Activated T-cell treated with anti-CD3 and anti-CD28 coated beads, Interleukin-2, amount 50 U/mL, for 72 hours (primary cell): ENCODE data around the gene CASP14. TPM values are rescaled to one million over a fixed set of nuclear protein-coding genes. Genes with fewer than 3 reads are reported as not detected.

Experiments
- total RNA-seq, 2 donors: library from RNA; stranded (reverse); gene quantifications; one replicate each; pipeline ENCODE4 v1.2.3, GENCODE V29; 2022

The CASP14 gene
- total RNA-seq, 2 donors from 2014 or later: not detected

Other genes starting within 250 kb of the CASP14 start
- not detected for gene OR7A5, start 214.3 kb upstream of the CASP14 start, total RNA-seq
- not detected for gene OR7C1, start 214.3 kb upstream of the CASP14 start, total RNA-seq
- not detected for gene OR7A10, start 200.6 kb upstream of the CASP14 start, total RNA-seq
- not detected for gene OR7A17, start 163.3 kb upstream of the CASP14 start, total RNA-seq
- gene OR7C2, start 108.0 kb upstream of the CASP14 start, total RNA-seq: not detected
- gene SLC1A6, start 69.6 kb upstream of the CASP14 start, total RNA-seq: not detected
- gene OR1I1, start 32.7 kb downstream of the CASP14 start, total RNA-seq: not detected
- 1 to 10 TPM; 1.4 to 1.6 TPM for gene SYDE1, start 57.9 kb downstream of the CASP14 start, total RNA-seq
- under 1 TPM; 0.02 TPM for gene NOTCH3, start 151.5 kb downstream of the CASP14 start, total RNA-seq
- gene EPHX3, start 183.0 kb downstream of the CASP14 start, total RNA-seq: under 1 TPM; 0.16 to 0.62 TPM